Raji (cell line): ENCODE measurements around the gene PTGES.

ENCODE experiments used
- POLR2A ChIP-seq: IDR thresholded peaks from 2 replicates; pipeline ENCODE4 v1.6.1; 2011; ENCODE audit warnings: low read depth, low read length, control low read depth; ENCODE audit not compliant: insufficient read depth

Gene PTGES

DNA sequence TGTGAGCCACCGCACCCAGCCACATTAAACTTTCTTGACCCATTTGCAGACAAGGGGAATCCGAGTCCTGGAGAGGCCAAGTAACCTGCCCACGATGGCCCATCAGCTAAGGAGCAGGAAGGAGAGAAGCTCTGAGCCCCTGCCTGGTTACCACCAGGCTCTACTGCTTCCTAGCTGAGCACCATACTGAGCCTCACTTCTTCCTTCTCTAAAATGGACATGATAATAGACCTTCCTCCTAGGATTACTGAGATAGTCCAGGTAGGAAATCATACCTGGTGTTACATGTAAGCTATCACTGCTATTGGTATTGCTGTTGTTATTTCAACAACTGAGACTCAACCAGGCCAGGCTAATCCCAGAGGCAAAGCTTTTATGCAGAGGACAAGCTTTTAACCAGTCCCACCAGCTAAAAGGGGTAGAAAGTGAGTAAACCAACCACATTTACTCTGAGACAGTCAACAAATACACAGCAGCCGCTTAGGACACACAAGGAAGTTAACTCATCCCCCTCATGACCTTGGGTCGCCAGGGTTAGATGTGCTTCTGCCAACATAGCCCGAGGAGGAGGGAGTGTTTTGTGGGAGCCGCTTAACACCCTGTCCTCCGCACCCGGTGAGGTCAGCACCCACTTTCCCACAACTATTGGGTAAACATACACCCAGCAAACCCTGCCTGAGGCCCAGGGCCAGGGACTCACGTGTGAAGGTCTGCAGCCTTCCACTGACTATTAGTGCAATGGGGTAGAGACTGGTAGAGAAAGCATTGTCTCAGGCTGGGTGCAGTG, 20.6 kb upstream of the PTGES start:
- TF ChIP-seq POLR2A, result no peak

DNA sequence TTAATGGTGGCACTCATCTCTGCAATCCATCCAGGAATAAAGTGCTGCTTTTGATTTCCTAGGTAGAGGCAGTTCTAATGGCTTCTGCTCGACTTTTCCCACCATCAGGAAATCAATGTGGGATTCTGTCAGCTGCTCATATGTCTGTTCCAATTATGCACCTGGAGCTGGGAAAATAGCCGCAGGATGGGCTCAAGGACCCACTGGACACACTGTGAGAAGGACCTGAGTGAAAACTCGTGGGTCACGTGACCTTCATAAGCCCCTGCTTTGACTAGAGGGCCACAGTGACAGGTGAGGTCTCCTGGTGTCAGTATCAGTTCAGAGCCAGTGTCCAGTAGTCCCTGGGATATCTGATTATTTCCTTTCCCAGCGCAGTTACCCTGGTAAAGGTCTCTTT, 17.9 kb upstream of the PTGES start:
- no peak for TF ChIP-seq POLR2A

DNA sequence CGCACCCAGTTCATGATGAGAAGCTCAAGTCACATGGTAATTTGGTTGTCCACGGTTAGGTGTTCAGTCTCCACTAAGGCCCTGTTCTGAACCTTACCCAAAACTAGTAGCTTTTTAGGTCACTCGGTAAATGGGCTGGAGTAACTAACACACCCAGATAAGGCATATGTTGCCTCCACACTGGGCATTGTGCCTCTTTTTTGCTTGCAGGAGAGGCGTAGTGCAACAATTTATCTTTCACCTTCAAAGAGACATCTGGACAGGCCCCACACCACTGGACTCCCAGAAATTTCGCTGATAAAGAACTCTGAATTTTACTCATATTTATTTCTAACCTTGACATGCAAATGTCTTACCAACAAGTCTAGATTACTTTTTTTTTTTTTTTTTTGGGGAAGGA, 16.8 kb upstream of the PTGES start:
- TF ChIP-seq POLR2A, result no peak

DNA sequence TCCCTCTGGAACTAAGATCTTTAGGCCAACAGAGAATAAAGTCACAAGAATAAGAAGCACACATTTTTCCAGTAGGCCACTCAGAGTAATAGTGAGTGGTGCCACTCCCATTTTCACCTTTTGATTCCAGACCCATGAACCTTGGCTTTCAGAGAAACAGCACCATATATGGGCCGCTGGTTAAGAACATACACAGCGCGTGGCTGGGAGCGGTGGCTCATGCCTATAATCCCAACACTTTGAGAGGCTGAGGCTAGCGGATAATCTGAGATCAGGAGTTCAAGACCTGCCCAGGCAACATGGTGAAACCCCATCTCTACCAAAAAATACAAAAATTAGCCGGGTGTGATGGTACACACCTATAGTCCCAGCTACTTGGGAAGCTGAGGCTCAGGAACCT, 15.6 kb upstream of the PTGES start:
- TF ChIP-seq POLR2A, result no peak

DNA sequence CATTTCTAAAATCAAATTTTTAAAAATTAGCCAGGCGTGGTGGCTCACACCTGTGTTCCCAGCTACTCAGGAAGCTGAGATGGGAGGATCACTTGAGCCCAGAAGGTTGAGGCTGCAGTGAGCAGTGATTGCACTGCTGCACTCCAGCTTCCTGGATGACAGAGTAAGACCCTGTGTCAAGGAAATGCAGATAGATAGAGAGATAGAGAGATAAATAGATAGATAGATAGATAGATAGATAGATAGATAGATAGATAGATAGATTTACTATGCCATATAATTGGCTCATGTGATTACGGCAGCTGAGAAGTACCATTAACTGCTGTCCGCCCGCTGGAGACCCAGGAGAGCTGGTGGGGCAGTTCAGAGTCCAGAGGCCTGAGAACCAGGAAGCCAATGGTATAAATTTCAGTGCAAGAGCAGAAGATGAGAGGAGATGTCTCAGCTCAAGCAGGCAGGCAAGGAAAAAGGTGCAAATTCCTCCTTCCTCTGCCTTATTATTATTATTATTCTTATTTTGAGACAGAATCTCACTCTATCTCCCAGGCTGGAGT, 13.0 kb upstream of the PTGES start:
- TF ChIP-seq POLR2A, result no peak

DNA sequence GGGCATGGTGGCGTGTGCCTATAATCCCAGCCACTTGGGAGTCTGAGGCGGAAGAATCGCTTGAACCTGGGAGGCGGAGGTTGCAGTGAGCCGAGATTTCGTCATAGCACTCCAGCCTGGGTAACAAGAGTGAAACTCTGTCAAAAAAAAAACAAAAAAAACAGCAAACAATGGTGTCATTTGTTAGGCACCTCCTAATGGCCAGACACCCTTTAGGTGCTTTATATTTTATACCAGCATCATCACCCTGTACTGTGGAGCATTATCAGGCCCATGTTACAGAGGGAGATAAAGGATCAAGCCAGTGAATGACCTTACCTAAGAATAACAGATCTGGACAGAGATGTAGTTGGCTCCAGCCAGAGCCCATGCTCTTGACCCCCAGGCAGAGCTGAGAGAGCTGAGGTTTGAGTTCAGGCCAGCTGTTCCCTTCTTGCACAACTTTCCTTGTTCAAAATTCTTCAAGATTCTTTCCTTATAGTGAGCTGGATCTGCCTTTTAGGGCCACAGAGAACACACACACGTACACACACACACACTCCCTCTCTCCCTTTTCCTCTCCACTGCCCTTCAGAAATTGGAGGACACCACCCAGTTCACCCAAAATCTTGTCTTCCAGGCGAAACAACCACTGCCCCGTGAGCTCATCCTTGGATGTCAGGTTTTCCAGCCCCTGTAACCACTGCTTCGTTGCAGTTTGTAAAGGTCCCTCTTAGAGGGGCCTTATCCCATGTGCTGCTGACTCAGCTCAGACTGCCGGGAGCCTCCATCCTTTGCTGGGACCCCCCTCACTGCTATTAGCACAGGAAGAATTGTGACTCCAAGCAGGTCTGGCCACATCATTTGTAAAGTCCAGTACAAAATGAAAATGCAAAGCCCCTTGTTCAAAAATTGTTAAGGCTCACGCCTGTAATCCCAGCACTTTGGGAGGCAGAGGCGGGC, 10.4 kb upstream of the PTGES start:
- no peak for TF ChIP-seq POLR2A

DNA sequence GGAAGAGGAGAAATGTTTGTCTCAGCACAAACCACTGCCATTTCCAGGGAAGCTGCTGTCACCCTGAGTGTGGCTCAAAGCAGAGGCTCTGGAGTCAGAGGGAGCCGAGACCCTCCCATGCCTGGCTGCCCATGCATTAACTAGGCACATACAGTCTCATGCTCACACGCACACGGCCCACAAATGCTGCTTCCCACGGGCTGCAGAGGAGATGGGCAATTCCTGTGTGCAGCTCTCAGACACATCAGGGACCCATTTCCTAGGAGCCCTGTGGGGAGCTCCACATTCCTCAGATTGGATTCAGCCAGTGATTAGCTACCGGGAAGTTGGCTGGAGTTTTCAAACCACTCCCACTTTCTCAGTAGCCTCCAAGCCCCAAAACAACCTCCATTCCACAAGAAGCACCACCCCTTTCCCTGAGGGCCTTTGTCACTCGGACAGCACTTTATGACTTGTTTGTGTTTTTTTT, 9.1 kb upstream of the PTGES start:
- TF ChIP-seq POLR2A, result no peak

DNA sequence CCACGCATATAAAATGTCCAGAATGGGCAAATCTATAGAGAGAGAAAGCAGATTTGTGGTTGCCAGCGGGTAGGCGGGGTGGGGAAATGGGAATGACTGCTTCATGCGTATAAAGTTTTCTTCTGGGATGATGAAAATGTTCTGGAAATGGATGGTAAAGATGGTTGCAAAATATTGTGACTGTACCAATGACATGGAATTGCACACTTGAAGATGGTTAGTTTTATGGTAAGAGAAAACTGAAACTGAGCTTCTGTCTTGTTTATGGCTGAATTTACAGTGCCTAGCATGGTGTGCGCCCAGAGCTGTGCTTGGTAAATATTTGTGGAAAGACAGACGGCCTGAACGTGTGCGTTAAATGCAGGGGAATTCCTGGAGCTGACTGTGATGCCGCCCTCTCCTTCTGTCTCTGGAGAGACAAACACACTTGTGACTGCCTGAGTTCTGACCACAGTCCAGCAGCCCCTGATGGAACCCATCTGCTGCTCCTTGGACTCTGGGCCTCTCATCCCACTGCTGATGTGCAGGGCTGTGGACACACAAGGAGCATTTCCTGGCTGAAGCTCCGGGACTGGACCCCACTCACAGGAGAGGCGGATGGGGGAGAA, 8.6 kb upstream of the PTGES start:
- no peak for TF ChIP-seq POLR2A

DNA sequence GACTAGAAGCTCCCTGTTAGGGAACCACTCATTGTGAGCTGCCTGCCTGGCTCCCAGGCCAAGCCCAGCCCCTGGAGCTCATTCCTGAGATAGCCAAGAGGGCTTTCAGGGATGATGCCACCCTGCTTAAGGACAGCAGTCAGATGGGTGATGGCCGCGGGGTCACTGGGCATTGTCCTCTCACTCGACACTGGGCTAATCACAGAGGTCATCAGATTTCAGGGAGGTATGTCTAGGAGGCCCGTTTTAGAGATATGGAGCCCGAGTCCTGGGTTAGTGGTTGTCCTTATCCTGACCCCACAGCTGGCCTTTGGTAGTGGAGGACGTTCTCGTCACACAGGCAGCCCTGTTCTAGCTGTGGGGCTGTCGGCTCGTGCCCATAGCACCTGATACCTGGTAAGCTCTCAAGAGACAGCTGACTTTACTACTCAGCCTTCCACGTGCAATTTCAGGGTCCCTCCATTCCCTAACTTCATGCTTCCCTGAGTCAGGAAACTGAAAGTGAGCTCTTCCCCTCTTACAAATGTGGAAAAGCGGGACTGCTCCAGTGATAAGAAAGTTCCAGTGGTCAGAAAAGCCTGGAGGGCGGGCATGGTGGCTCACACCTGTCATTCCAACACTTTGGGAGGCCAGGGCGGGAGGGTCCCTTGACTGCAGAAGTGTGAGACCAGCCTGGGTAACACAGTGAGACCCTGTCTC, 7.1 kb upstream of the PTGES start:
- TF ChIP-seq POLR2A, result no peak

DNA sequence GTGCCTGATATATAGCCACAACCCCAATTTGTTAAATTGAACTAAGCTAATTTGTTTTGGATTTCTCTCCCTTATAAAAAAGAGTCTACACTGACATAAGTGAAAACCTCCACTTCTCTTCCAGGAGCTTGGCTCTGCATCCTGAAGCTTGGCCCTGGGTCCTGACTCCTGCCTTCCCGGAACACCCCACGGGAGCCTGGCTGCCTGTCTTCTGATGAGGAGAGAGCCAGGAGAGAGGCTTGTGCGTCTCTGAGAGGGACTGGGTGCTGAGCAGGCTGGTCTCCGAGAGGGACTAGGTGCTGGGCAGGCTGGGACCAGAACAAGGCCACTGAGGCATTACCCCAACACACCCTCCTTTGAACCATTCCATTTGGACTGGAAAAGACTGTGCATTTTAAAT, 6.5 kb upstream of the PTGES start:
- TF ChIP-seq POLR2A, result no peak

DNA sequence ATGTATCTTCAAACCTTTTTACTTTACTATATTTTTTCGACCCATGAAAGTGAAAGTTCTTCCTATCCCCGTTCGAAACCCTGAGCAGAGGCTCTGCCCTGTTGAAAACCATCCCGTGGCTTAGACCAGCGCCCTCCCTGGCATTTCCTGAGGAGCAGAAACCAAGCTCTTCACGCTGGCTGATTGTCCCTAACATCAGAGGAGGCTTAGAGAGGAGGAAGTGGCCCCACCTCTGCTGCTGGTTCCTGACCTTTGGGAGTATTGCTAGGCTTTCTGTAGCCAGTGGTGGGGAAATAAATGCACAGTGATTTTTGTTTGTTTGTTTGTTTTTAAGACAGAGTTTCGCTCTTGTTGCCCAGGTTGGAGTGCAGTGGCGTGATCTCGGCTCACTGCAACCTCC, 4.2 kb upstream of the PTGES start:
- TF ChIP-seq POLR2A, result no peak

DNA sequence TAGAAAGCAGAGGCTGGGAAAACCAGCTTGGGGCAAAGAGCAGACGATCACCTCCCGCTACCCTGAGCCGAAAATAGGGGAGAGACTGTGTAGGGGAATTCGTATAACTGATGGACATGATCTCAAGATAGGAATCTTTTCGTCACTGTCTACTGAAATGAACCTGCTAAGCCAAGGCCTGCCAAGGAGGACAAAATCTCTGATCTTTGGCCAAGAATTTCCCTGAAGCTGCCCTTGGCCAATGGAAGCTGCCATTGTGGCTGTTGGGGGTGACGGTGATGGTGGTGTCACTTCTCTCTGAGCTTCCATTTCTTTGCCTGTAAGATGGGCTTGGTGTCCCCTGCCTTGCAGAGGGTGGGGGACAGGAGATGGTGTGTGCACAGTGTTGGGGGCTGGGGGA, 3.3 kb upstream of the PTGES start:
- TF ChIP-seq POLR2A, result no peak

DNA sequence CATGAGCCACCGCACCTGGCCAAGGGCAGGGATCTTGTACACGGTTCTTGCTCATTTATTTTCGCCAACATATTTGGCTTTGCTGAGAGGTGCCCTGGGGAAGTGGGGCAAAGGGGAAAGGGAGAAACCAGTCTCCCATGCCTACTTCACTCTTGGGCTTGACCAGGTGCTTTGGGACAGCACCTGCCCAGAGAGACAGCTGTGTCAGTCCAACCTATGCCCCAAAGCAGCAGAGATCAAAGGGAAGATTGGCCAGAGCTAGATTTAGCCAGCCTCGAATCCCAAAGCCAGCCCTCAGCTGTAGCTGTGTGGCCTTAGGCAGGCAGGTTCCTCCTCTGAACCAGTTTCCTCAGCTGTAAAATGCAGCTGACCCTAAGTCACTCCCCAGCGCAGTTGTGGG, 2.3 kb upstream of the PTGES start:
- no peak for TF ChIP-seq POLR2A

DNA sequence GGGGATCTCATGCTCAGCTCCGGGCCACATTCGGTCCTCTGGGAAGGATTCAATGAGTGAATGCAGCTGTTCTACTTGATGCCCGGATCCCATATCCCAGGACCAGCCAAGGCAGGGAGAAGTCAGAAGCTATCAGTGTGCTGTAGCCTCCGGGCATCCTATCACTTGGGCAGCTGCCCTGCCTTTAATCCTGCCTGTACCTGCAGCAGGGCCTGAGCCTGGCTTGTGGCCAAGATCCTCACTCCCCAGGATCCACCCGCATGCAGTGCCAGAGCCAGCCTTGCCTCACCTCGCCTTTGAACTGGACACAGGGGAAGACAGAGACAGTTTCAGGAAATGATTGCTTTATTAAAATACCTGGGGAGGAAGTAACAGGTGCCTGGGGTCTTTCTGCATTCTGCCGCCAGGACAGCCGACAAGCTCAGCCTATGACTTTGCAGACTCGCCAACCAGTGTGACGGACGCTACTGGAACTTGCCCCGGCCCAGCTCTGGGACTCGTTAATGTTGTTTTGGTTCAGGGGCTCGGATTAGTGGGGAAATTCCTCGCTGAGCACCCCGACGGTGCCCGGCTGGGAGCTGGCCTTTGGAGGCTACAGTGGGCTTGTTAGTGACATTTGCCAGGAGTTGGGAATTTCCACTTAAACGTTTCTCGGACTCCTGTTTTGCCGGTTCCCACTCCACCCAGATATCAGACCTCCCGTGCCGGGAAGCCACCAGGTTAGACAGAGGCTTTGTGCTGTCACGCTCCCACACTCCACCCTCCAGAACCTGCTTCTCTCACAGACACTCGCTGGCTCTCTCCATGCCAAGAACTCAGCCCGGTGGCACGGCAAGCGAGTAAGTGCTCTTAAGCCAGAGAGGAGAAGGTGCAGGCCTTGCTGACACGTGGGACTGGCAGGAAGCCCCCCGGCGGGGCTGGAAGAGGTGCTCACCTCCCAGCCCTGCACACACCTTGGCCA, 721 bp downstream of the PTGES start:
- no peak for TF ChIP-seq POLR2A
